ENCODE measurements around the gene SLC7A9.
A peak's percentile ranks its signal among the peaks of the same experiment; 100 is the strongest.
"Not testable (repeated sequence)": the region's sequence is repeated elsewhere in the genome, so short reads cannot be mapped to it uniquely, and the experiment has no call there.

SLC7A9 gene

GRCh38 chr19:32863301-32863700, 6.3 kb downstream of the SLC7A9 start:
- no peak for DNase-seq

GRCh38 chr19:32862741-32863140, 6.8 kb downstream of the SLC7A9 start:
- DNase-seq, result peak; percentile 6

GRCh38 chr19:32862173-32862572, 7.4 kb downstream of the SLC7A9 start:
- no peak for DNase-seq

- peak; percentile 4 for DNase-seq
These were observed 8.0 kb downstream of the SLC7A9 start for GRCh38 chr19:32861596-32861995.

GRCh38 chr19:32859591-32859990, 10.0 kb downstream of the SLC7A9 start:
- DNase-seq, result peak; percentile 37

GRCh38 chr19:32858559-32858958, 11.0 kb downstream of the SLC7A9 start:
- no peak for DNase-seq

- no peak for DNase-seq
These were observed 11.4 kb downstream of the SLC7A9 start for GRCh38 chr19:32858155-32858554.

GRCh38 chr19:32857584-32857983, 12.0 kb downstream of the SLC7A9 start:
- DNase-seq, result no peak

- DNase-seq, result not testable (repeated sequence)
These were observed 12.7 kb downstream of the SLC7A9 start for GRCh38 chr19:32856818-32857217.

- no peak for DNase-seq
These were observed 17.4 kb downstream of the SLC7A9 start for GRCh38 chr19:32852216-32852615.

- DNase-seq, result not testable (repeated sequence)
These were observed 21.5 kb downstream of the SLC7A9 start for GRCh38 chr19:32848035-32848434.

GRCh38 chr19:32843716-32844245, 25.8 kb downstream of the SLC7A9 start:
- DNase-seq, result no peak

GRCh38 chr19:32842061-32842460, 27.5 kb downstream of the SLC7A9 start:
- DNase-seq, result no peak

GRCh38 chr19:32837531-32837930, 32.0 kb downstream of the SLC7A9 start:
- no peak for DNase-seq

- DNase-seq, result not testable (repeated sequence)
These were observed 36.2 kb downstream of the SLC7A9 start for GRCh38 chr19:32833388-32833787.

- DNase-seq, result not testable (repeated sequence)
These were observed 36.7 kb downstream of the SLC7A9 start for GRCh38 chr19:32832825-32833224.

- DNase-seq, result not testable (repeated sequence)
These were observed 37.5 kb downstream of the SLC7A9 start for GRCh38 chr19:32832094-32832493.

- no peak for DNase-seq
These were observed 38.0 kb downstream of the SLC7A9 start for GRCh38 chr19:32831611-32832010.

- no peak for DNase-seq
These were observed 39.1 kb downstream of the SLC7A9 start for GRCh38 chr19:32830231-32831014.

- DNase-seq, result no peak
These were observed 40.1 kb downstream of the SLC7A9 start for GRCh38 chr19:32829345-32829896.

GRCh38 chr19:32828643-32829344, 40.8 kb downstream of the SLC7A9 start:
- DNase-seq, result no peak

GRCh38 chr19:32828139-32828538, 41.4 kb downstream of the SLC7A9 start:
- DNase-seq, result no peak

GRCh38 chr19:32824916-32825608, 44.5 kb downstream of the SLC7A9 start:
- DNase-seq, result no peak
